GM21515 (cell line): Measurements from ENCODE around the gene GBGT1.

Experiments
- ATAC-seq: cut with Tn5 transposase; IDR thresholded peaks from one replicate; pipeline ENCODE4 v1.9.1; 2021; ENCODE audit not compliant: unreplicated experiment

GBGT1 gene

GRCh38 chr9:133117271-133118178 lies 46.2 kb downstream of the GBGT1 start:
- no peak for ATAC-seq

- ATAC-seq = no peak
Measured at GRCh38 chr9:133116346-133117231, 47.1 kb downstream of the GBGT1 start.

GRCh38 chr9:133115604-133116345 lies 47.9 kb downstream of the GBGT1 start:
- ATAC-seq = peak; percentile 63

- ATAC-seq = no peak
Measured at GRCh38 chr9:133114886-133115603, 48.7 kb downstream of the GBGT1 start.

GRCh38 chr9:133113949-133114885 lies 49.5 kb downstream of the GBGT1 start:
- ATAC-seq = no peak

- ATAC-seq = no peak
Measured at GRCh38 chr9:133113163-133113948, 50.4 kb downstream of the GBGT1 start.

- ATAC-seq = no peak
Measured at GRCh38 chr9:133112663-133113026, 51.1 kb downstream of the GBGT1 start.

- ATAC-seq = no peak
Measured at GRCh38 chr9:133111808-133112662, 51.7 kb downstream of the GBGT1 start.

- no peak for ATAC-seq
Measured at GRCh38 chr9:133109931-133110650, 53.6 kb downstream of the GBGT1 start.

GRCh38 chr9:133108794-133109641 lies 54.7 kb downstream of the GBGT1 start:
- ATAC-seq = no peak

- ATAC-seq = no peak
Measured at GRCh38 chr9:133107961-133108793, 55.5 kb downstream of the GBGT1 start.

- ATAC-seq = no peak
Measured at GRCh38 chr9:133107245-133107722, 56.4 kb downstream of the GBGT1 start.

GRCh38 chr9:133106511-133107244 lies 57.0 kb downstream of the GBGT1 start:
- no peak for ATAC-seq

GRCh38 chr9:133105461-133105770 lies 58.3 kb downstream of the GBGT1 start:
- no peak for ATAC-seq
